GM19467 (cell line): ENCODE data around the gene PRAMEF13.
"Not testable (repeated sequence)": the region's sequence is repeated elsewhere in the genome, so short reads cannot be mapped to it uniquely, and the experiment has no call there.

Source experiments
- ATAC-seq: cut with Tn5 transposase; IDR thresholded peaks from one replicate; pipeline ENCODE4 v1.9.1; 2021; ENCODE audit warnings: mild to moderate bottlenecking, moderate library complexity; ENCODE audit not compliant: unreplicated experiment

PRAMEF13 gene

GRCh38 chr1:13201309-13201708, at the start of gene PRAMEF13:
Gene PRAMEF13, minus strand, starts transcription at chr1:13201409. Its CDS starts 1,820 bp downstream, at chr1:13199589.
- ATAC-seq: not testable (repeated sequence)

DNA sequence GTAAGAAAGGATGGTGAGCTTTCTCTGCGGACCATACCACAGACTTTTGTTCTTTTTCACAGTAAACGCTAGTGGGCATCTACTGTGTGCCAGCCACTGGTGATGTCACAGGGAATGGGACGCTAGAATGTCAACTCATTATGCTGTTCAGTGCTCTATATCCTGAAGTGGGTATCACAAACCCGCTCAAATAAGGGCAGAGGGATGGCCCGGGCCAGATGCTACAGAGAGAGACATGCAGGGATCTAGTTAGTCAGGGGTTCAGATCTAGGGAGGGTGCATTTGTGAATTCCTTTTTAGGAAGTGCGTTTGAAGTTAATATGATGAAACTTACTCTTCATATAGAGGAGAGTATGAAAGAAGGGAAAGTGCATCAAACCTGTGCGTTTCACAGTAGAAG, 45.9 kb upstream of the PRAMEF13 start:
- not testable (repeated sequence) for ATAC-seq

DNA sequence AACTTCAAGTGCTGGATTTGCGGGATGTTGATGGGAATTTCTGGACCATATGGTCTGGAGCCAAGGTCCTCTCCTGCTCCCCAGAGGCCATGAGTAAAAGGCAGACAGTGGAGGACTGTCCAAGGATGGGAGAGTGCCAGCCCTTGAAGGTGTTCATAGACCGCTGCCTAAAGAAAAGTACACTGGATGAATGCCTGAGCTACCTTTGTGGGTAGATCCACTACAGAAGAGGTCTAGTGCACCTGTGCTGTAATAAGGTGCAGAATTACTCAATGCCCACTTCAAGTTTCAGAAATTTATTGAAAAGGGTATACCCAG, 45.3 kb upstream of the PRAMEF13 start:
- not testable (repeated sequence) for ATAC-seq

DNA sequence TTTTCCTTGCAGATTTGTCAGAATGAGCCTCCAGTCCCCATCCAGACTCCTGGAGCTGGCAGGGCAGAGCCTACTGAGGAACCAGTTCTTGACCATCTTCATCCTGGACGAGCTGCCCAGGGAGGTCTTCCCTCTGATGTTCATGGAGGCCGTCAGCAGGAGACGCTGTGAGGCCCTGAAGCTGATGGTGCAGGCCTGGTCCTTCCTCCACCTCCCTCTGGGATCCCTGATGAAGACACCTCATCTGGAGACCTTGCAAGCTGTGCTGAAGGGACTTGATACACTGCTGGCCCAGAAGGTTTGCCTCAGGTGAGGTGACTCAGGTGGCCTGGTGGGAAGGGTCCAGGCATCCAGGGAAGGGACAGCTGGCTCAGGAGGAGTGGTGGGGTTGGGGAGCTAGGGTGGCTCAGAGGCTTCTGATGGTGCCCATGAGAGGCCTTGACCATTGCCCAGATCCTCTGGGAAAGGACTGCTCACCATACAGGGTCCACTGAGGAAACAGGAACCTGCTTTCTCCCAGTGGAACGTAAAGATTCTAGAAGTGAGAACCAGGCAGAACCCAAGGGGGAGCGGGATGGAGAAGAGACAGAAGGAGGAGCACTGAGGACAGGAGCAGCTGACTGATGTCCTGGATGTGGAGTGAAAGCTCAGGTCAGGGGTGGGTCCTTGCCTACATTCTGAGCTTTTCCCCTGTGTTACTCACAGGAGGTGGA, 44.8 kb upstream of the PRAMEF13 start:
- not testable (repeated sequence) for ATAC-seq

DNA sequence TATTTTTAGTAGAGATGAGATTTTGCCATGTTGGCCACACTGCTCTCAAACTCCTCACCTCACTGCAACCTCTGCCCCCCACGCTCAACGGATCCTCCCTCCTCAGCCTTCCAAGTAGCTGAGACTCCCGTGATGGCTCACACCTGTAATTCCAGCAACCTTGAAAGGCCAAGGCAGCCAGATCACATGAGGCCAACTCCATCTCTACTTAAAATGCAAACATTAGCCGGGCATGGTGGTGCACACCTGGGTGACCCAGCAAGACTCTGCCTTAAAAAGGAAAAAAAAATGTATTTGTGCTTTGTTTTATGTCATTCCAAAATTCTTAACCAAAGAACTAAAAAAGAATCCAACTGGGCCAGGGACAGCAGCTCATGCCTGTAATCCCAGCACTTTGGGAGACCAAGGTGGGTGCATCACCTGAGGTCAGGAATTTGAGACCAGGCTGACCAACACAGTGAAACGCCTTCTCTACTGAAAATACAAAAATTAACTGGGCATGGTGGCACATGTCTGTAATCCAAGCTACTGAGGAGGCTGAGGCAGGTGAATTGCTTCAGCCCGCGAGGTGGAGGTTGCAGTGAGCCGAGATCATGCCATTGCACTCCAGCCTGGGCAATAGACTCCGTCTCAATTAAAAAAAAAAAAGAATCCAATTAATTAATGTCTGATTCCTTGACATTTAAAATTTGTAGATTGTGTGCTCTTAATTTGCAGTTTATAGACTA, 42.5 kb upstream of the PRAMEF13 start:
- ATAC-seq: not testable (repeated sequence)

DNA sequence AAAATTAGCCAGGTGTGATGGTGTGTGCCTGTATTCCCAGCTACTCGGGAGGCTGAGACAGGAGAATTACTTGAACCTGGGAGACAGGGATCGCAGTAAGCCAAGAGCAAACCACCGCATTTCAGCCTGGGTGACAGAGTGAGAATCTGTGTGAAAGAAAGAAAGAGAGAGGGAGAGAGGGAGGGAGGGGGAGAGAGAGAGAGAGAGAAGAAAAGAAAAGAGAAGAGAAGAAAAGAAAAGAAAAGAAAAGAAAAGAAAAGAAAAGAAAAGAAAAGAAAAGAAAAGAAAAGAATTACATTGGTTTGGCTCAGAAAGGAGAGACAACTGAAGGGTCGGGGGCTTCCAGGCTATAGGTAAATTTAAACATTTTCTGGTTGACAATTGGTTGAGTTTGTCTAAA, 38.4 kb upstream of the PRAMEF13 start:
- ATAC-seq: not testable (repeated sequence)

DNA sequence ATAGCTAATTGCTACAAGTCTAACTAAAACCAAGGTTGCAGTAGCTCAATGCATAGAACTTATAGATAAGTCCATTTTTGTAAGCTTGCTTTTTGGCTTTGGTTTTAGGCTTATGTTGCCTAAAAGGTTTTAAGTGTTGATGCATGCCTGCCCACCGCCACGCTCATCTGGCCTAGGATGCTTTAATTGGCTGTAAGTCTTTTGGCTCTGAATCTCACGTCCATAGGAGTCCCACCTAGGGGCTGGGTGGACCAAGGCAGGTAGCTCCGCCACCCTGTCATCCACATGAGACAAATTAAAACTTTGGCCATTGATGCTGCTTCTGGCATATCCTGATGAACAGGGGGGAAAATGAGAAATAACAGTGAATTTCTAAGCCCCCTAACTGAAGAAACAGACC, 36.4 kb upstream of the PRAMEF13 start:
- ATAC-seq: not testable (repeated sequence)

- ATAC-seq: not testable (repeated sequence)
Measured at GRCh38 chr1:13234057-13234456, 32.8 kb upstream of the PRAMEF13 start.

DNA sequence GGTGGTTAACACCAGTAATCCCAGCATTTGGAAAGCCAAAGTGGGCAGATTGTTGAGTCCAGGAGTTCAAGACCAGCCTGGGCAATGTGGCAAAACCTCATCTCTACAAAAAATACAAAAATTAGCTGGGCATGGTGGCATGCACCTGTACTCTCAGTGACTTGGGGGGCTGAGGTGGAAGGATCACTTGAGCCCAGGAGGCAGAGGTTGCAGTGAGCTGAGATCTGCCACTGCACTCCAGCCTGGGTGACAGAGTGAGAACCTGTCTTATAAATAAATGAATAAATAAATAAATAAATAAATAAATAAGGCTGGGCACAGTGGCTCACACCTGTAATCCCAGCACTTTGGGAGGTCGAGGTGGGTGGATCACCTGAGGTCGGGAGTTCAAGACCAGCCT, 30.8 kb upstream of the PRAMEF13 start:
- ATAC-seq: not testable (repeated sequence)

DNA sequence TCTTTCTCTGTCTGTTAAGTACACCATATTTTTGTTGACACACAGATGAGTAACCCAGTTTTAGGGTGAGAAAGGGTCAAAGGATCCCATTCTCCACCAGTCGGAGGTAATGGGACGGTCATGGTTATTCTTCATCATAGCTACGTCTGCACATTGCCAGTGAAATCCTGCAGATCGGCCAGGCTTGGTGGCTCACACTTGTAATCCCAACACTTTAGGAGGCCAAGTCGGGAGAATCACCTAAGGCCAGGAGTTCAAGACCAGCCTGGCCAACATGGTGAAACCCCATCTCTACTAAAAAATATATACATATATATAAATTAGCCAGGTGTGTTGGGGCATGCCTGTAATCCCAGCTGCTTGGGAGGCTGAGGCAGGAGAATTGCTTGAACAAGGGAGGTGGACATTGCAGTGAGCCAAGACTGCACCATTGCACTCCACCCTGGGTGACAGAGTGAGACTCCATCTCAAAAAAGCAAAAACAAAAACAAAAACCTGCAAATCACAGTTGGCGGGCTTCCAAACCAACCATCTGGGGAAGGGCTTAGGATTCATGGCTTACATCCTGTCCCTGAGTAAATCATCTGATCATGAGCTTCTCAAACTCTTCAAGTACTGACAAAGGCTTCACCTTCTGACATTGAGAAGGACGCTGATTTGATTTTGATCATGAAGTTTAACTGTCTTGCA, 30.0 kb upstream of the PRAMEF13 start:
- ATAC-seq: not testable (repeated sequence)

GRCh38 chr1:13230601-13231000, 29.4 kb upstream of the PRAMEF13 start:
- ATAC-seq: not testable (repeated sequence)

- ATAC-seq: not testable (repeated sequence)
Measured at GRCh38 chr1:13230096-13230495, 28.9 kb upstream of the PRAMEF13 start.

DNA sequence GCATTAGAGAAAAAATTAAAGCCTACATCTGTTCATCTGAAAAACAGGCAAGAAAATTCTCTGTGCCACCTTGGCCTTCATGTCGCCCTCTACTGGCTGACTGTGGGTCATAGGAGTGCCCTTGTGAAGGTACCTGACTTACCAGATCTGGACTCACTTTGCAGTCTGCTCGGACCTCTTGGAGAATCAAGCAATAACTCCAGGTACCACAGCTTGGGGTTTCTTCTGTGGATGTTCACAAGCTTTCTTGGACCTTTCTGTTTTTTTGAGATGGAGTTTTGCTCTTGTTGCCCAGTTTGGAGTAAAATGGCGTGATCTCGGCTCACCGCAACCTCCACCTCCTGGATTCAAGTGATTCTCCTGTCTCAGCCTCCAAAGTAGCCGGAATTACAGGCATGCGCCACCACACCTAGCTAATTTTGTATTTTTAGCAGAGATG, 27.2 kb upstream of the PRAMEF13 start:
- no peak for ATAC-seq

GRCh38 chr1:13227271-13228055, 26.3 kb upstream of the PRAMEF13 start:
- ATAC-seq: not testable (repeated sequence)

DNA sequence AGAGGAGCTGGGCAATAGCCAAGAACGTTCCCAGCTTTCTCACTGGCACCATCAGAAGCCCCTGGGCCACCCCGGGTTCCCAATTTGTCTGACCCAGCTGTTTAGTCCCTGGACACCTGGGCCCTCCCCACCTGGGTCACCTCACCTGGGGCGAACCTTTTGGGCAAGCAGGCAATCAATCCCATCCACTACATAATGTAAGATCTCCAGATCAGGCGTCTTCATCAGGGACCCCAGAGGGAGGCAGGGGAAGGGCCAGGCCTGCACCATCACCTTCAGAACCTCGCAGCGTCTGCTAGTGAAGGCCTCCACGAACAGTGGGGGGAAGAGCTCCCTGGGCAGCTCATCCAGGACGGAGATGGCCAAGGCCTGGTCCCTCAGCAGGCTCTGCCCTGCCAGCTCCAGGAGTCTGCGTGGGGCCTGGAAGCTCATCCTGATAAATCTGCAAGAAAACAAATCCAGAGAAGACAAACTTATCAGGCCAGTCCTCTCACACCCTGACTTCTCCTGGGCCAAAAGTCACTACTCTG, 24.5 kb upstream of the PRAMEF13 start, which contains the start of gene PRAMEF18:
Gene PRAMEF18 (minus strand): TSS at position 480 of the 530 bp plus-strand sequence. CDS start 48 bp downstream, at position 432.
- not testable (repeated sequence) for ATAC-seq

GRCh38 chr1:13224480-13225060, 23.4 kb upstream of the PRAMEF13 start:
- ATAC-seq: no peak

DNA sequence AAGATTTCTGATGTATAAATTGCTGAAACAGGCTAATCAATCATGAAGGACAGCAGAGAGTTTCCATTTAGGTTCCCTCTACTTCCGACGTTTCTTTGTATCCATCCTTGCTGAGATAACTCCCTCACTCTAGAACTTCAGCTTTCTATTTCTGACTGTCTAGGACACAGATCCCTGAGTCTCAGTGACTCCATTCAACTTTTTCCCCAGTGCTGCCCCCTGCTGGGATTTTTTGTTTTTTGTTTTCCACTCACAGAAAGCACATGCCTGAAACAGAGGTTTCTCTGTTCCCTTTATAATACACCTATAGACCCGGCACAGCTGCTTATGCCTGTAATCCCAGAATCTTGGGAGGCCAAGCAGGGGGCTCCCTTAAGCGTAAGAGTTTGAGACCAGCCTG, 21.6 kb upstream of the PRAMEF13 start:
- ATAC-seq: not testable (repeated sequence)

DNA sequence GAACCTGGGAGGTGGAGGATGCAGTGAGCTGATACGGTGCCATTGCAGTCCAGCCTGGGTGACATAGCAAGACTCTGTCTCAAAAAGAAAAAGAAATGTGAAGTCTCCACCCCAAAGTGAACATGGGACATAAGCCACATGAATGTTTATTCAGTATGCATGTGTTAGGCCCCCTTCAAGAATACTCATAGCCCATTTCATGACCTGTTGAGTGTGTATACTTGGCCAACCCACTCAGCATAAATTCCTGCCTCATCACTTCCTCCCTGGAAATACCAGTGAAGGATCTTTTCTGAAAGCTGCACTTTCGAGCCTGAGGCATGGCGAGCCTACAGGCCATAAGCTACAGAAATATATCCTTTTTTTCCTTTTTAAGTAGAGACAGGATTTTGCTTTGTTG, 18.0 kb upstream of the PRAMEF13 start:
- ATAC-seq: not testable (repeated sequence)

DNA sequence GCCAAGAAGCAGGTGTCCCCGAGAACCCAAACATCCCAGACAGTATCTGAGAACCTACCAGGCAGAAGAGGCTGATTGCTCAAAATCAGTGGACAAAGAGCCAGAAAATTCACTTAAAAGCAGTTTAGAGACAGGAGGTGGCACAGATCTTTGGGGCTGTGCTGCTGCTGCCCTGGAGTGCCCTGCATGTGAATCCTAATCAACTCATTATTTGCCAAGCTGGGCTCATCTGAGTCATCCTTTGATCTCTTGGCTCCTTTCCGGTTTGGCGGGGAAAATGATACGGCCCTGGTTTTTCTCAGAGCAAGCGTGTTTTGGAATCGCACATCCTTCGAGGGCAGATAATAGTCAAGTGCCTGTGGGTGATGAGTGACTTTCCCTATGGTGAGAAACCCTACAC, 15.4 kb upstream of the PRAMEF13 start:
- ATAC-seq: not testable (repeated sequence)

DNA sequence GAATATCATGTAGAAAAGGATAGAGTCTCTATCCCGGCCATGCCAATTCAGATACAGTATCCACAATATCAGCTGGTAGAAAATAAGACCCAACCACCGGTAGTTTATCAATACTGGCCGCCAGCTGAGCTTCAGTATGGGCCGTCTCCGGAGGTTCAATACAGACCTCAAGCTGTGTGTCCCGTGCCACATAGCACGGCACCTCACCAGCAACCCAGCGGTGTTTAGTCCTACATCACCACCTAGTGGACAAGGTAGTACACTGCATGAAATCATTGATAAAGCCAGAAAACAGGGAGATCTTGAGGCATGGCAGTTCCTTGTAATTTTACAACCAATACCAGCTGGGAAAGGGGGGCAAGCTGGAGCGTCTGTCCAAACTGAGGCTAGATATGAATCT, 7.5 kb upstream of the PRAMEF13 start:
- not testable (repeated sequence) for ATAC-seq
